ENCODE data around the gene CACYBP.

DNA sequence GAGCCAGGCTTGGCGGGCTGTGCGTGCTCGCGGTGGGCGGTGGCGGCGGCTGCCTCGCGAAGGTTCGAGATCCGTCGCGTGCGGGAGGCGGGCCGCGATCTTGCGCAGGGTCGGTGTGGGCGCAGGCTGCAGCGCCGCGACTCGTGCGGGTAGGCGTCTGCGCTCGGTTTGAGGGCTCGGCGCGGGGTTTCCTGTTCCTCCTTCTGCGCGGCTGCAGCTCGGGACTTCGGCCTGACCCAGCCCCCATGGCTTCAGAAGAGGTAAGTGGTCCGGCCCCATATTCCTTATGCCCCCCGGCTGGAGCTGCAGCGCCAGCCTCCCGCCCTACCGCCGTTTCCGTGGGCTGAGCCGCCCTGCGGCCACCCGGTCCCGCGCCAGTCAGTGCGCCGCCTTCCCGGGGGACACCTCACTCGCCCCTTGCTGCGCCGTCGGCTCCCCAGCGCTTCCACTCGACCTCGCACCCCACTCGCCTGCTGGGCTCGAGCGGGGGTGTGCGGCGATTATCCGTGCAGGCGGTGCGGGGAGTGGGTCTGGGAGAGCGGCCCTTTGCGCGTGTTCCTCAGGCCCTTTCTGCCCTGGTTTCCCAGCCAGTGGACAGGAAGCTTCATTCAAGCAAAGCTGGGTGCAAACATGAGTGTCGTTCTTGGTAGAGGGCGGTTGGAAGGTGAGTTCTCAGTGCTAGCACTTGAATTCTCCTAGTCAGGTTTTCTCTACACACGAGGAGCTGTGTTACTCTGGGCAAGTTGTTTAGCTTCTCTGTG is at the start of gene CACYBP:
- TF ChIP-seq CTCF (conservative IDR thresholded peaks at IDR 0.05): no peak
- peak; percentile 58; the same call in 1 of the 2 replicates for TF ChIP-seq ZFX (IDR thresholded peaks at IDR 0.05)

Measured in C4-2B (cell line).